HCEC 1CT (cell line): Measurements from ENCODE around the gene UQCRC1.

Source experiments
- DNase-seq: peaks from one replicate; pipeline ENCODE4 v3.0.0-alpha.2; 2017

Gene UQCRC1

GRCh38 chr3:48609088-48610005, at the start of gene UQCRC1:
Gene UQCRC1 (minus strand): TSS chr3:48609646. CDS start chr3:48609620, 26 bp downstream.
- peak; percentile 92 for DNase-seq

- no peak for DNase-seq
Observed at GRCh38 chr3:48656841-48657281, 47.4 kb upstream of the UQCRC1 start.

- DNase-seq = peak; percentile 30
Observed at GRCh38 chr3:48656061-48656840, 46.8 kb upstream of the UQCRC1 start.

- DNase-seq = no peak
Observed at GRCh38 chr3:48655606-48656005, 46.2 kb upstream of the UQCRC1 start.

GRCh38 chr3:48655063-48655462, 45.6 kb upstream of the UQCRC1 start:
- DNase-seq = no peak

- no peak for DNase-seq
Observed at GRCh38 chr3:48652923-48653715, 43.7 kb upstream of the UQCRC1 start.

GRCh38 chr3:48651771-48652170, 42.3 kb upstream of the UQCRC1 start:
- no peak for DNase-seq

GRCh38 chr3:48650723-48651122, 41.3 kb upstream of the UQCRC1 start:
- DNase-seq = no peak

GRCh38 chr3:48648188-48648850, 38.9 kb upstream of the UQCRC1 start:
- DNase-seq = no peak

- DNase-seq = no peak
Observed at GRCh38 chr3:48647714-48648113, 38.3 kb upstream of the UQCRC1 start.

- no peak for DNase-seq
Observed at GRCh38 chr3:48644898-48645760, 35.7 kb upstream of the UQCRC1 start.

- DNase-seq = no peak
Observed at GRCh38 chr3:48642605-48643004, 33.2 kb upstream of the UQCRC1 start.

GRCh38 chr3:48641396-48641795, 31.9 kb upstream of the UQCRC1 start:
- DNase-seq = no peak

- DNase-seq = no peak
Observed at GRCh38 chr3:48639944-48640606, 30.6 kb upstream of the UQCRC1 start.

GRCh38 chr3:48637305-48637704, 27.9 kb upstream of the UQCRC1 start:
- DNase-seq = no peak

- DNase-seq = no peak
Observed at GRCh38 chr3:48636149-48636655, 26.8 kb upstream of the UQCRC1 start.

GRCh38 chr3:48635222-48636021, 26.0 kb upstream of the UQCRC1 start, which contains the start of gene SLC26A6:
Gene SLC26A6 (minus strand): TSS chr3:48635461. CDS start chr3:48635393, 68 bp downstream.
- DNase-seq = peak; percentile 96

GRCh38 chr3:48634661-48635221, 25.3 kb upstream of the UQCRC1 start:
- DNase-seq = peak; percentile 47

- no peak for DNase-seq
Observed at GRCh38 chr3:48633743-48634142, 24.3 kb upstream of the UQCRC1 start.
